HG03060 (cell line): ENCODE results near the gene ZNF768.

ENCODE experiments used
- ATAC-seq: cut with Tn5 transposase; IDR thresholded peaks from one replicate; pipeline ENCODE4 v1.9.1; 2021; ENCODE audit warnings: low read depth, moderate number of reproducible peaks; ENCODE audit not compliant: unreplicated experiment

ZNF768 gene

GRCh38 chr16:30526137-30526822 lies at the start of gene ZNF768:
Gene ZNF768 (minus strand): TSS chr16:30526566. CDS start chr16:30526413, 153 bp downstream.
- ATAC-seq = no peak

GRCh38 chr16:30574678-30575077 lies 48.3 kb upstream of the ZNF768 start:
- no peak for ATAC-seq

- ATAC-seq = peak; percentile 63
Measured at GRCh38 chr16:30571445-30572322, 45.3 kb upstream of the ZNF768 start, which contains the start of gene ZNF688. Gene ZNF688 (minus strand): TSS chr16:30571714. CDS start chr16:30571629, 85 bp downstream.

GRCh38 chr16:30570636-30571444 lies 44.5 kb upstream of the ZNF768 start:
- ATAC-seq = no peak

- ATAC-seq = no peak
Measured at GRCh38 chr16:30569746-30570635, 43.6 kb upstream of the ZNF768 start.

- ATAC-seq = no peak
Measured at GRCh38 chr16:30569281-30569680, 42.9 kb upstream of the ZNF768 start.

- ATAC-seq = no peak
Measured at GRCh38 chr16:30567991-30568638, 41.7 kb upstream of the ZNF768 start.

GRCh38 chr16:30567160-30567990 lies 41.0 kb upstream of the ZNF768 start:
- no peak for ATAC-seq

GRCh38 chr16:30566531-30566930 lies 40.2 kb upstream of the ZNF768 start:
- ATAC-seq = no peak

GRCh38 chr16:30565984-30566383 lies 39.6 kb upstream of the ZNF768 start:
- no peak for ATAC-seq

- ATAC-seq = no peak
Measured at GRCh38 chr16:30565526-30565925, 39.2 kb upstream of the ZNF768 start.

- no peak for ATAC-seq
Measured at GRCh38 chr16:30562021-30562420, 35.7 kb upstream of the ZNF768 start.

GRCh38 chr16:30561089-30561816 lies 34.9 kb upstream of the ZNF768 start:
- ATAC-seq = no peak

GRCh38 chr16:30559690-30560089 lies 33.3 kb upstream of the ZNF768 start:
- no peak for ATAC-seq

- ATAC-seq = no peak
Measured at GRCh38 chr16:30558789-30559377, 32.5 kb upstream of the ZNF768 start.

- peak; percentile 80 for ATAC-seq
Measured at GRCh38 chr16:30557957-30558788, 31.8 kb upstream of the ZNF768 start, which contains the start of gene ZNF764. Gene ZNF764 (minus strand): TSS chr16:30558374. CDS start chr16:30558182, 192 bp downstream.

GRCh38 chr16:30557707-30557956 lies 31.3 kb upstream of the ZNF768 start:
- ATAC-seq = no peak
